ENCODE measurements around the gene ATP1B3.

DNA sequence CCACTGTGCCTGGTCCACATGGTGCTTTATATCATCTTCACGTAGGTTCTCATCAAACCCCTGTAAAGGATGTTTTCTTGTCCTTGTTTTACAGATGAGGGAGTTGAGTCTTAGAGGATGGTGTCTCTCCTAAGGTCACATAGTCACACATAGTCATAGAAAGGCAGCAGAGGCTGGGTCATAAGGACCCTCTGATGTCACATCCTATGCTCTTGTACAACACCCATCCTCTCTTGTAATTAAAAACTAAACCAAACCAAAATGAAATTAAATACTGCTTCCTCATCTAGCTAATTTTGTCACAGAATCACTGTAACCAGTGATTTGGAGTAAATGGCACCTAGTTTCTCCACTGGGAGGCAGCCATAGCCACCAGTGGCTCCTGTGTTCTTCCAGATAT, 21.8 kb upstream of the ATP1B3 start:
- TF ChIP-seq, protein P1, sequence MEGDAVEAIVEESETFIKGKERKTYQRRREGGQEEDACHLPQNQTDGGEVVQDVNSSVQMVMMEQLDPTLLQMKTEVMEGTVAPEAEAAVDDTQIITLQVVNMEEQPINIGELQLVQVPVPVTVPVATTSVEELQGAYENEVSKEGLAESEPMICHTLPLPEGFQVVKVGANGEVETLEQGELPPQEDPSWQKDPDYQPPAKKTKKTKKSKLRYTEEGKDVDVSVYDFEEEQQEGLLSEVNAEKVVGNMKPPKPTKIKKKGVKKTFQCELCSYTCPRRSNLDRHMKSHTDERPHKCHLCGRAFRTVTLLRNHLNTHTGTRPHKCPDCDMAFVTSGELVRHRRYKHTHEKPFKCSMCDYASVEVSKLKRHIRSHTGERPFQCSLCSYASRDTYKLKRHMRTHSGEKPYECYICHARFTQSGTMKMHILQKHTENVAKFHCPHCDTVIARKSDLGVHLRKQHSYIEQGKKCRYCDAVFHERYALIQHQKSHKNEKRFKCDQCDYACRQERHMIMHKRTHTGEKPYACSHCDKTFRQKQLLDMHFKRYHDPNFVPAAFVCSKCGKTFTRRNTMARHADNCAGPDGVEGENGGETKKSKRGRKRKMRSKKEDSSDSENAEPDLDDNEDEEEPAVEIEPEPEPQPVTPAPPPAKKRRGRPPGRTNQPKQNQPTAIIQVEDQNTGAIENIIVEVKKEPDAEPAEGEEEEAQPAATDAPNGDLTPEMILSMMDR (IDR thresholded peaks at IDR 0.05): no peak
- TF ChIP-seq POLR2A (IDR thresholded peaks at IDR 0.05): no peak

Measured in ovary (tissue), 3 donors.